ENCODE measurements around the gene TMUB1.

TMUB1 gene

DNA sequence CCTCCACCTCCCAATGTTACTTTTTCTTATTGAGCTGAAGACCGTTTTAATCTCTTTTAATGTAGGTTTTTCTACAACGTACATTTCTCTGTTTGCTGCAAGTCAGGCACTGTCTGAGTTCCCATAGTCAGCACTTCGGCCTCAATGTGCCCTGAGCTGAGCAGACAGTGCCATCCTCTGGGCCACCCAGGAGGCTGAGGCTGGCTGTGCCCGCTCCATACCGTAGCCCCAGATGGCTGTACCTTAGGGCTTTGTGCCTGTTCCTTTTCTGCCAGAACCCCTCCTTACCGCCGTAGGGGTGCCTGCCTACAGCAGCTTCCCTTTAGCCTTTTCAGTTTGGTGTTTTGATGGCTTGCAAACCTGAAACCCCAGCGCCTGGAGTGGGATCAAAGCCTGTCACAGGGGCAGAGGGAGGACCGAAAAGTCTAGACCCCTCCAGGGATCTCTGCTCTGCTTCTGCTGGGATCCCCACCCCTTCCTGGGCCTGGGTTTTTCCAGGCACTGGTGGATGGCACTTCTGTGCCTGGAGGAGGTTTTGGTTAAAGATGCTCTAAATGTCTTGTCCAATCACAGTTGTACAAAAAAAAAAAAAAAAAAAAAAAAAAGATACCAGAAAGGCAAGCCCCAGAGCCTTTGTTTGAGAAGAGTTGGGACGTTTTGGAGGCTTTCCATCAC is 12.0 kb upstream of the TMUB1 start:
- Mint-ChIP-seq H3K36me3 (ENCODE audit: low read depth) (no peaks in the 10 kb centered on the region), H3K27ac (no peak overlapping the region), H3K4me3 (no peak overlapping the region), H3K9me3 (no peaks in the 10 kb centered on the region), H3K4me1 (peaks cover 8% of the 10 kb centered on the region), H3K27me3 (ENCODE audit: low read depth) (peaks cover 4% of the 10 kb centered on the region)
- TF ChIP-seq, protein P1, sequence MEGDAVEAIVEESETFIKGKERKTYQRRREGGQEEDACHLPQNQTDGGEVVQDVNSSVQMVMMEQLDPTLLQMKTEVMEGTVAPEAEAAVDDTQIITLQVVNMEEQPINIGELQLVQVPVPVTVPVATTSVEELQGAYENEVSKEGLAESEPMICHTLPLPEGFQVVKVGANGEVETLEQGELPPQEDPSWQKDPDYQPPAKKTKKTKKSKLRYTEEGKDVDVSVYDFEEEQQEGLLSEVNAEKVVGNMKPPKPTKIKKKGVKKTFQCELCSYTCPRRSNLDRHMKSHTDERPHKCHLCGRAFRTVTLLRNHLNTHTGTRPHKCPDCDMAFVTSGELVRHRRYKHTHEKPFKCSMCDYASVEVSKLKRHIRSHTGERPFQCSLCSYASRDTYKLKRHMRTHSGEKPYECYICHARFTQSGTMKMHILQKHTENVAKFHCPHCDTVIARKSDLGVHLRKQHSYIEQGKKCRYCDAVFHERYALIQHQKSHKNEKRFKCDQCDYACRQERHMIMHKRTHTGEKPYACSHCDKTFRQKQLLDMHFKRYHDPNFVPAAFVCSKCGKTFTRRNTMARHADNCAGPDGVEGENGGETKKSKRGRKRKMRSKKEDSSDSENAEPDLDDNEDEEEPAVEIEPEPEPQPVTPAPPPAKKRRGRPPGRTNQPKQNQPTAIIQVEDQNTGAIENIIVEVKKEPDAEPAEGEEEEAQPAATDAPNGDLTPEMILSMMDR (IDR thresholded peaks at IDR 0.05; ENCODE audit: unreplicated experiment in 3 of 3) = no peak

DNA sequence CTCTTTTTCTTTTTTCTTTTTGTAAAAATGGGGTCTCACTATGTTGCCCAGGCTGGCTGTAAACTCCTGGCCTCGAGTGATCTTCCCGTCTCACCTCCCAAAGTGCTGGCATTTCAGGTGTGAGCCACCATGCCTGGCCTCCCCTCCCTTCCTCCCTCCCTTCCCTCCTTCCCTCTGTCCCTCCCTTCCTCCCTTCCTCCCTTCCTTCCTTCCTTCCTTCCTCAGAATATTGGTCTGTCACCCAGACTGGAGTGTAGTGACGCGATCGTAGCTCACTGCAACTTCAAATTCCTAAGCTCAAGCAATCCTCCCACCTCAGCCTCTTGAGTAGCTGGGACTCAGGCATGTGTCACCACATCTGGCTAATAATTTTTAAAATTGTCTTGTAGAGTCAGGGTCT is 11.4 kb upstream of the TMUB1 start:
- no peaks in the 10 kb centered on the region for H3K36me3 Mint-ChIP-seq (ENCODE audit: low read depth)
- peaks cover 11% of the 10 kb centered on the region for H3K4me1 Mint-ChIP-seq

DNA sequence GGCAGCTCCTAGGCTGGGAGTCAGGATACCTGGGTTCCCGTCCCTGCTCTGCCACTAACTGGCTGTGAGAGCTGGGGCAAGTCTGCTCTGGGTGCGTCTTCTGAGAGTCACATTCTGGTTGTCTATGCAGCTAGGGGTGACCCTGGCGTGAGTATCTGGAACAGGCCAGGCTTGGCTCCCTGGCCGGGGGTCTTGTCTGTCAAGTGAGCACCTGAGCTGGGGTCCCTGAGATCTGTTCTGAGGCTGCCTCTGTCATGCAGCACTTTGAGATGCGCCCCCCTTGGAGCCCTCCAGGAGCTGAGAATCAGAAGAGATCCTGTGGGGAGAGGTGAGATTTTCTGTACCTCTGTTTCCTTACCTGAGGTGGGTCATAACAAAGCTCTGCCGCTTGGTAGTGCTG is 10.5 kb upstream of the TMUB1 start:
- peaks cover 20% of the 10 kb centered on the region for H3K4me1 Mint-ChIP-seq
- no peak overlapping the region for H3K4me3 Mint-ChIP-seq
- H3K36me3 Mint-ChIP-seq (ENCODE audit: low read depth) = no peaks in the 10 kb centered on the region
- TF ChIP-seq, protein P1 (IDR thresholded peaks at IDR 0.05; ENCODE audit: unreplicated experiment in 3 of 3) = no peak
- peaks cover 4% of the 10 kb centered on the region for H3K27me3 Mint-ChIP-seq (ENCODE audit: low read depth)
- H3K9me3 Mint-ChIP-seq = no peaks in the 10 kb centered on the region
- no peak overlapping the region for H3K27ac Mint-ChIP-seq

More for the DNA sequence above, 11.4 kb upstream of the TMUB1 start:
- Mint-ChIP-seq H3K9me3 (no peaks in the 10 kb centered on the region), H3K27me3 (ENCODE audit: low read depth) (peaks cover 4% of the 10 kb centered on the region), H3K27ac (no peak overlapping the region), H3K4me3 (no peak overlapping the region)
- TF ChIP-seq, protein P1 (IDR thresholded peaks at IDR 0.05; ENCODE audit: unreplicated experiment in 3 of 3) = no peak

DNA sequence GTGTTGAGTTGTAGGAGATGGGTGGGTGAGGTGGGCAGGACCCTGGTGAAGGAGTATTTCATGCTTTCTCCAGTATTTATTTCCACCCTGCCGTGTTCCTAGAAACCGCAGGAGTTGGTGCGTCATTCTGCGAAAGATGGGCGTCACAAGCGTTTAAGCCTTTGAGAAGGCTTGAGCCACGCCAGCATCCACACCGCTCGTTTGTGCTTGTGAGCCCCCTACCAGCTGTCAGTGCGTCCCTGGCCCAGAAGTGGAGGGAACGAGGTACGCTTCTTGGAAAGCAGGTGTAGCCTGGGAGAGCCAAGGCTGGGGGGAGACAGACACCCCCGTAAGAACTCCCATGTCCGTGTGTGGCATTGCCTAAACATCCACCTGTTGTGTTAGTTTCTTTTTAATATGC is 8.7 kb upstream of the TMUB1 start:
- Mint-ChIP-seq H3K9me3 (no peaks in the 10 kb centered on the region), H3K4me3 (no peak overlapping the region), H3K27me3 (ENCODE audit: low read depth) (peaks cover 4% of the 10 kb centered on the region), H3K36me3 (ENCODE audit: low read depth) (no peaks in the 10 kb centered on the region), H3K4me1 (peaks cover 27% of the 10 kb centered on the region), H3K27ac (no peak overlapping the region)
- TF ChIP-seq, protein P1 (IDR thresholded peaks at IDR 0.05; ENCODE audit: unreplicated experiment in 3 of 3) = no peak

DNA sequence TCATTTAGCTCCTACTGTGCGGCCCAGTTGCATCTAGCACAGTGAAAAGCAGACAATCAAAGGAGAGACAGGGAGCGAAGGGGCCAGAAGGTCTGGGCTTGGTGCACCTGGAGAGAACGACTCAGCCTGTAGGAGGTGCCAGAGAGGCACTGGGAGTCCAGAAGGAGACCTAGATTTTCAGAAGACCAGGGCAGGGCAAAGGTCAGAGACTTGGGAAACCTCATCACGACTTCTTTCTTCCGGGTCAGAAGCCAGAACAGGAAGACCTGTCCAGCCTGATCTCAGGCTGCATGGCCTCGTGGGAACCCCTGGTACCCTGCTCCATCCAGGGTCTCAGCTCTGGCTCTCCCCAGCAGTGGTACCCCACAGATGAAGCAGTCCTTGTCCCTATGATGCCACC is 8.1 kb upstream of the TMUB1 start:
- peaks cover 4% of the 10 kb centered on the region for H3K27me3 Mint-ChIP-seq (ENCODE audit: low read depth)

More for the DNA sequence above, 8.1 kb upstream of the TMUB1 start:
- Mint-ChIP-seq H3K9me3 (no peaks in the 10 kb centered on the region), H3K27ac (no peak overlapping the region), H3K4me1 (peaks cover 27% of the 10 kb centered on the region), H3K4me3 (no peak overlapping the region), H3K36me3 (ENCODE audit: low read depth) (no peaks in the 10 kb centered on the region)
- TF ChIP-seq, protein P1 (IDR thresholded peaks at IDR 0.05; ENCODE audit: unreplicated experiment in 3 of 3) = peak in 2 of 3 experiments; percentile 16 to 35

All from nephron (organoid).